HuH-7.5 (cell line): Measurements from ENCODE around the gene SERPINA9.
"Not testable (repeated sequence)": the region's sequence is repeated elsewhere in the genome, so short reads cannot be mapped to it uniquely, and the experiment has no call there.

ENCODE experiments used
- DNase-seq: peaks from one replicate; pipeline ENCODE4 v3.0.0; 2011; ENCODE audit warnings: low spot score

The SERPINA9 gene, protein sequence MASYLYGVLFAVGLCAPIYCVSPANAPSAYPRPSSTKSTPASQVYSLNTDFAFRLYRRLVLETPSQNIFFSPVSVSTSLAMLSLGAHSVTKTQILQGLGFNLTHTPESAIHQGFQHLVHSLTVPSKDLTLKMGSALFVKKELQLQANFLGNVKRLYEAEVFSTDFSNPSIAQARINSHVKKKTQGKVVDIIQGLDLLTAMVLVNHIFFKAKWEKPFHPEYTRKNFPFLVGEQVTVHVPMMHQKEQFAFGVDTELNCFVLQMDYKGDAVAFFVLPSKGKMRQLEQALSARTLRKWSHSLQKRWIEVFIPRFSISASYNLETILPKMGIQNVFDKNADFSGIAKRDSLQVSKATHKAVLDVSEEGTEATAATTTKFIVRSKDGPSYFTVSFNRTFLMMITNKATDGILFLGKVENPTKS

DNA sequence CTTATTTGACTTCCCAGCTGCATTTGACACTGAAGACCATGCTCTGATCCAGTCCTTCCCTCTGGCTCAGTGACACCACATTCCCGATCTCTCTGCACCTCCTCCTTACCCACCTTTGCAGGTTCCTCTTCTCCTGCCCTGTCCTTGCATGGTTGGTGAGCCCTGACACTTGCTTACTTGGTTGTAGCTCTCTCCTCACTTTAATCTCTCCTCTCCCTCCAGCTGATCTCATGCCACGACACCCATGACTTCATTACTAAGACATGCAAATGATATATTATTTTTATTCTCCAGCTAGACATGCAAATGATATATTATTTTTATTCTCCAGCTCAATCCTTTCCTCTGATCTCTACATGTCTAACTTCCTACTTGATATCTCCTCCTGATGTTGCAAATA is at the start of gene SERPINA9:
TSS of gene SERPINA9 (minus strand) at position 175 of the 400 bp plus-strand sequence. CDS start 6,357 bp downstream, outside the sequence.
- DNase-seq = no peak

DNA sequence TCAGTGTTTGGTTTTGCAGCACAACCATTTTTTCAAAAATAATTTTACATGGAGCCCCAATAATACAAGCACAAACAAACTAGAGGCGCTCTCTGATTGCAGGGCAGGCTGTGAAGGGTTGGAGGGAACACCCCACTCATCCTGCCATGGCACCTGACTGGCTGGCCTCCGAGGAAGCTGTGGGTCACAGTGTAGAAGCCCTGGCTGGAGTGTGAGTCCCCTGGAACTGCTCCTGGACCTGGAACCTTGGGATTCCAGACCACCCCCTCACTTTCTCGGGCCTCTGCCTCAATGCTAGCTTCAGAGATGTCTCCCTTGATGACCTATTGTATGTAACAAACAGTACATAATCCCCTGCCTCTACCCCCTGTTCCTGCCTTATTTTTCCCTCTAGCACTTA is 48.1 kb upstream of the SERPINA9 start:
- DNase-seq = no peak

DNA sequence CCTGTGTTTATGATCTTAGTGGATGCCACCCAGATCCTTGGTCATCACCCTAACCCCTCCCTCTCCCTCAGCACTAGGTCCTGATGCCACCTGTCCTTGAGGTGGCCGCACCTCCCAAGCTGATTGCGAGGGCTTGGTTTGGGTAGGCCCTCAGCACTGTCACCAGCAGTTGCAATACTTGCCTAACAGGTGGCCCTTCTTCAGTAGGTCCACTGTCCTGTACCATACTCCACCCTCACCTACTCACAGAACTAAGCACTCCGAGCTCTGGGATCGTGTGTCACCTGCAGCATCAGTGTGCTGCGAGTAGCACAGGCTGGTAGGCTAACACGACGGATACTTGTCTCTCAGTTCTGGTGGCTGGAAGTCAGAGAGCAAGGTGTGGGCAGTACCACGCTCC is 47.3 kb upstream of the SERPINA9 start:
- DNase-seq = no peak

GRCh38 chr14:94522115-94522724 is 46.2 kb upstream of the SERPINA9 start:
- peak; percentile 51 for DNase-seq

DNA sequence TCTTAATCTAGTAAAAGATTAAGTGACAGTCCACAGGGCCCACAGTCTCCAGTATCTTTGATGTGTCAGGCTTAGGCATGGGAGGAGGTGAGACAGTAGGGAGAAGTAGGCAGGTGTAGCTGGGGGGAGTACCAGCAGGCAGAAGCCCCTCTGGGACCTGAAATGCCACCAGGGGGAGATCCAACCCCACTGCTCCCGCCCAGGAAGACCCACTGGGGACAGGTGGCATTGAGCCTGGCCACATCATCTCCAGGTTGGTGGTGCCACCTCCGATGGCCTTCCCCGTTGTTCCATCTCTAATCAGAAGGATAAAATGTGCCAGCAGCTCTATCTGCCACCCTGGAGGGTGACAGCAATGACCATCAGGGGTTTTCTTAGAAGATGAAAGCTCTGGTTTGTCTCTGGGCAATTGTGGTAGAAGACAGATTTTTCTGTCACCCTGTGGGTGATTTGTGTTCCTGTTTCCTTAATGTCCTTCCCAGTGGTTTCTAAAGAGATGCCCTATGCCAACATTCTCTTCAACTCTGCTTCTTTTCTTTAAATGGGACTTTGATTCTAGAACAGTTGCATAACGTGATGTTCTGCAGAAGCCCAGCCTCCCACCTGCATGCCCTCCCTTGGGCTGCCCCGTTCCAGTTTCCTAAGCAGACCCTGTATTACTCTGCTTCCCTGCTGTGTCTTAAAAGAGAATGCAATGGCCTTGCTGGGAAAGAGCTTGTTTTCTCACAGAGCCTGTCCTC is 45.5 kb upstream of the SERPINA9 start:
- DNase-seq = no peak

DNA sequence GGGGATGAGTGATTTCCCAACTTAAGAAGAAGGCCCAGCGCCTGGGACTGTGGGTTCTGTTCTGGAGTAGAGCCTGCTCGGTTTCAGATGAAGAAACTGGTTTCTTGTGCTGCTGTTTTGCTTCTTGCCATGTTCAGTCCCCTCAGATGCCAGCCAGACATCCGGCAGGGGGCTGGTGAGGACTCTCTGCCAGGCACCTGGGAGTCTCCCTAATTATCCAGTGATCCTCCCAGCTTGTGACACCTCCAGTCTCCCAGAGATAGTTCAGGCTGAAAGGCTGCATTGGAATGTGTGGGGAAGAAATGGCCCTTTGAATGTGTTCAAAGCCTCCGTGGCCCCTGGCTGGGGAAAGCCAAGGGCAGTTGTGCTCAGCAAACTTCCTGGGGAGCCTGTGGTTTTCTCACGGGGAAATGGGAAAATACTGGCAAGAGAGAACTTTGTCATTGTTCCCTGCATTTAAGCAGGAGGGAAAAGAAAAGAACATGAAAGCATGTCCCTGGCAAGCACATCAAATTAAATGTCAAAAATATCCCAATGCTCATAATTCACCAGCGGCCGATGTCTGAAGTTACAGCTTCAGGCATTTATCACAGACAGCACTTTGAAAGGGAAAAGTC is 41.8 kb upstream of the SERPINA9 start:
- DNase-seq = no peak

GRCh38 chr14:94517248-94517640 is 41.2 kb upstream of the SERPINA9 start:
- DNase-seq = no peak

- DNase-seq = no peak
These were observed 39.9 kb upstream of the SERPINA9 start for GRCh38 chr14:94515856-94516255.

DNA sequence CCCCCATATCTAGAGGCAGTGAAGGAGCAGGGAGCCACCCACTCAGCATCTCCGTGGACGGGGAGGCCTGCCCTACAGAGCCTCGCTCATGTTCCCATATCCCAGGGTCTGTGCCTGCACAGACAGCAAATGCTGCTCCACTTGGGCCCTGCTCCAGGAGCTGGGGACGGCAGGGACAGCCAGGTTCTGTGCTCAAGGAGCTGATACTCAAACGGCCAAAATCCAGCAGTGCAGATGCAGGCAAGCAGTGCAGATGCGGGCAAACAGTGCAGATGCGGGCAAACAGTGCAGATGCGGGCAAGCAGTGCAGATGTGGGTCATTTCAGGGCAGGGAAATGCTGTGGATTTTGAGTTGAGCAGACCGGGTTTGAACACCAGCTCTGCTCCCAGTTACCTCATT is 39.4 kb upstream of the SERPINA9 start:
- no peak for DNase-seq

GRCh38 chr14:94514351-94514750 is 38.4 kb upstream of the SERPINA9 start:
- no peak for DNase-seq

DNA sequence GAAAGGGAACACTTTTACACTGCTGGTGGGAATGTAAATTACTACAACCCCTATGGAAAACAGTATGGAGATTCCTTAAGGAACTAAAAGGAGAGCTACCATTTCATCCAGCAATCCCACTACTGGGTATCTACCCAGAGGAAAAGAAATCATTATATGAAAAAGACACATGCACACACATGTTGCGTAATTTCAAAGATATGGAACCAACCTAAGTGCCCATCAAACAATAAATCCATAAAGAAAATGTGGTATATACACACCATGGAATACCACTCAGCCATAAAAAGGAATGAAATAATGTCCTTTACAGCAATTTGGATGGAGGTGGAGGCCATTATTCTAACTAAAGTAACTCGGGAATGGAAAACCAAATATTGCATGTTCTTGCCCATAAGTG is 34.5 kb upstream of the SERPINA9 start:
- not testable (repeated sequence) for DNase-seq

- no peak for DNase-seq
These were observed 33.4 kb upstream of the SERPINA9 start, which contains the start of gene SERPINA12 for GRCh38 chr14:94509356-94509755. SERPINA12 (minus strand) TSS chr14:94509469; CDS start chr14:94498397, 11,072 bp downstream.

- DNase-seq = no peak
These were observed 29.6 kb upstream of the SERPINA9 start for GRCh38 chr14:94505641-94506040.

GRCh38 chr14:94505206-94505605 is 29.2 kb upstream of the SERPINA9 start:
- DNase-seq = no peak

DNA sequence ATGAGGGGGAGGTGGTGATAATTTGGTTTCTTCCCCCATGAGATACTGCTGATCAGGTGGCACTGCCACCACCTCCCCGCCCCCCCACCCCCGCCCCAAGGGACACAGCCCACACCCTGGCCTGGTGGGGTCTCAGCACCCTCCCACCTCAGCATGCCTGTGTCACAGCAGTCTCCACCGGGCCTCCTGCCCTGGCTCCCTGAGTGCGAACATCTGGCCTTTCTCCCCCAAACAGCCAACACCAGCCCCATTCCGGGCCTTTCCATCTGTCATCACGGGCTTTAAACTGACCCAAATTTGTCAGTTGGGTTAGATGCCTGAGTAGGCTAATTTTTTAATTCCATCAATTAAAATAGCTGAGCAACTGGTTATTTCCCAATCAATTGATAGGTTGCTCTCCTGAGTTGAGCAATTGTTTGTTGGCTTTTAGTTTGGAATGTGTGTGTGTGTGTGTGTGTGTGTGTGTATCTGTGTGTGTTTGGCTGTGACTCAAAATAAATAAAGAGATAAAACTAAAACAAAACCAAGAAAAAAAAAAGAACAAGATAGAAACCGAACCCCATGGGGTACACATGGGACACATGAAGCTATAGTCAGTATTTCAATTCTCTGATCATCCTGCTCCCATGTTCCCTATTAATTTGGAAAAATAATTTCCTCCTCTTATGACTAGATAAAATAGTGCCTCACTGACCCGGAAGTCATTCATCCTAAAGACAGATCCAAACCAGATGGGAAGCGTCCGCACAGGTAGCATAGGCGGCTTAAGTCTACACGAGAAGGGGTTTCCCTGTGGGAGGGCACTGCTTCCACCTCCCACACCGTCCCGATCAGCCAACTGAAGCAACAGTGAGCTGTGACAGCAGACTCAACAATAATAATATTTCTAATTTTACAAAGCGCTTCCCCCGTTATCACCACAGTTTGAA is 25.9 kb upstream of the SERPINA9 start:
- no peak for DNase-seq

- no peak for DNase-seq
These were observed 24.3 kb upstream of the SERPINA9 start for GRCh38 chr14:94500264-94500663.

- DNase-seq = no peak
These were observed 23.7 kb upstream of the SERPINA9 start for GRCh38 chr14:94499673-94500072.

GRCh38 chr14:94498215-94498614 is 22.2 kb upstream of the SERPINA9 start:
- DNase-seq = no peak

DNA sequence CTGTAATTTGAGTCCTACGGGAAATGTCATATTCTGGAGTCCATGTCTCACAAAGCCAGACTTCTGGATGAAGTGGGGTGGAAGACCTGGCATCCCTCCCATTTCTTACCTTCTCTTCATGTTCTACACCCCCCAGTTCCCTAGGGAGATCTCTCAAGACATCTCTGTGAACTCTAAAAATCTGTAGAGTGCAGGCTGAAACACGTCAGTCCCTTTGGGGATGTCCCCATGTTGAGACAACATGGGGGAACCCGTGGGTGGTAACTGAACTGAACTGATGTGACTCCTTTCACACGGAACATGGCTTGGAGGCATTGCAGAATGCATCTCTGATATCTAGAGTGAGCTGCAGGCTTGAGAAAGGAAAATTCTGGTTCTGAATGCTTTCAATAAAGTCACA is 18.1 kb upstream of the SERPINA9 start:
- DNase-seq = no peak

DNA sequence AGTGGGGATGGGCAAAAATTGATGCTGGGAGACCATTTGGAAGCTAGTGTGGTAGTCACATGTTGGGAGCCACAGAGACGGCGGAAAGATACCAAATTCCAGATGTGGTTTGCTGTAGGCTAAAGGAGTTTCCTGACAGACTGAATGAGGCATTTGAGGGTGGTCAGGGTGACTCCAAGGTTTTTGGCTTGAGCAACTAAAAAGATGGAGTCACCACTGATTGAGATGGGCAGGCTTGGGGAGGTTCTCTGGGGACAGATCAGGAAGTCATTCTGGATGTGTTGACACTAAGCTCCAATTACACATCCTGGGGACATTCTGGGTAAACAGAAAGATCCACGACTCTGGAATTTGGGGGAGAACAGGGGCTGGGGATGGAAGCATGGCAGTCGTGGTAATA is 15.5 kb upstream of the SERPINA9 start:
- DNase-seq = no peak

DNA sequence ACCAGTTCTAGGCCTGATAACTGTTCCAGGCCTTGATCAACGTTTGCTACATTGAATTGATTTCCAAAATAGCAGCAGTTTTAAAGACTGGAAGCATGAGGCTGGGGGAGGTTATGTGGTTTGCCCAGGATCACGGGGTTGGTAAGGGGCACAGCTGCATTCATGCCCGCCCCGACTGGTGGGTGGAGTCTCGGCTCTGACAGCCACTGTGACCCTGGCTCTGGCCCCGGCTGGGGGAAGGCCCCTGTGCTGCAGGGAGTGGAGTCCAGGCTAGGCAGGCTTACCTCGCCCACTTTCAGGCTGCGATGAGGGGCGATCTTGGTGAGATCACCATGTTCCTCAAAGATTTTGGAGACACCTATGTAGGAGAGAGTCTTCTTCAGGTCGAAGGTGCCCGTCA is 13.3 kb upstream of the SERPINA9 start:
- DNase-seq = no peak
